ENCODE measurements around the gene IGF2. TPM values are rescaled to one million over a fixed set of nuclear protein-coding genes. Genes with fewer than 3 reads are reported as not detected.

Gene IGF2
- total and polyA plus RNA-seq, 2 of the 8 experiments (the other 6 are each of a cell fraction or from before 2014, with no cell fraction given) = 0.74 to 1.5 TPM

GRCh38 chr11:2132874-2133240 lies 6.3 kb downstream of the IGF2 start:
- ChIA-PET POLR2A (ENCODE audit: partially characterized antibody) (interaction anchor here (1.0 kb wide), 1 partner anchor 12 kb away, joined by 4 read pairs; no protein-coding TSS in a partner anchor), CTCF (ENCODE audit: partially characterized antibody) (interaction anchor here (0.9 to 12.3 kb wide), 6 partner anchors 13 to 457 kb away, joined by 3 to 170 read pairs (median 6); no protein-coding TSS in a partner anchor)
- no peak overlapping the region for H2BK12ac ChIP-seq (ENCODE audit: low read depth, low read length)
- H3K9me3 ChIP-seq (ENCODE audit: insufficient read depth in 2 of 2, low read depth in 1 of 2, low read length in 1 of 2) = no peaks in the 10 kb centered on the region; a peak in 1 of 4 replicates
- H2AFZ ChIP-seq (ENCODE audit: low read length) = no peak overlapping the region
- TF ChIP-seq TAF7 (optimal IDR thresholded peaks at IDR 0.05; ENCODE audit: borderline replicate concordance, low read depth, low read length) (no peak), EP300 (IDR thresholded peaks at IDR 0.05; ENCODE audit: borderline replicate concordance in 1 of 2, low read depth in 2 of 2, low read length in 2 of 2) (no peak), FOSL1 (IDR thresholded peaks at IDR 0.05; ENCODE audit: insufficient read depth, low read depth, low read length) (no peak), POLR2A (IDR thresholded peaks at IDR 0.05; ENCODE audit: control extremely low read depth in 1 of 2, low read depth in 2 of 2, low read length in 2 of 2) (no peak), NANOG (IDR thresholded peaks at IDR 0.05; ENCODE audit: insufficient read depth, low read depth, low read length, poor library complexity, severe bottlenecking) (no peak), USF2 (IDR thresholded peaks at IDR 0.05; ENCODE audit: low read length) (no peak), GTF2F1 (IDR thresholded peaks at IDR 0.05; ENCODE audit: borderline replicate concordance, low read depth, low read length) (no peak), TBP (IDR thresholded peaks at IDR 0.05; ENCODE audit: low read depth, low read length) (no peak), TEAD4 (IDR thresholded peaks at IDR 0.05; ENCODE audit: low read depth, low read length) (no peak), MAX (IDR thresholded peaks at IDR 0.05) (no peak), PHF8 (conservative IDR thresholded peaks at IDR 0.05; ENCODE audit: low read depth, low read length) (no peak)
- H2AK5ac ChIP-seq (ENCODE audit: low read depth, low read length) = no peak overlapping the region
- no peak overlapping the region for H3K14ac ChIP-seq (ENCODE audit: insufficient read length)
- no peak overlapping the region for H3K23ac ChIP-seq (ENCODE audit: insufficient read length)
- no peak overlapping the region for H3K4me3 ChIP-seq (ENCODE audit: extremely low read depth in 1 of 4, insufficient read depth in 2 of 4, low read depth in 3 of 4, low read length in 4 of 4)
- H2BK20ac ChIP-seq (ENCODE audit: low read length) = no peak overlapping the region
- FAIRE-seq = no peak
- H4K91ac ChIP-seq (replicated peaks; ENCODE audit: insufficient read length, low read length) = no peak overlapping the region
- 98% methylated on average over 8 of the region's 24 CpGs; no CpG with 5 or more reads in 1 of the 2 experiments for WGBS, 2 experiments (ENCODE audit: extremely low coverage in 1 of 2, insufficient coverage in 1 of 2, insufficient read length in 1 of 2, insufficient replicate concordance in 2 of 2, low coverage in 1 of 2, low lambda C conversion rate in 2 of 2, missing lambda C conversion rate in 1 of 2)
- H2BK15ac ChIP-seq (ENCODE audit: low read length) = no peak overlapping the region
- no peaks in the 10 kb centered on the region for H3K36me3 ChIP-seq (ENCODE audit: control insufficient read depth in 2 of 4, insufficient read depth in 4 of 4, low read length in 3 of 4)
- no peak for DNase-seq (ENCODE audit: low read depth in 1 of 2, low spot score in 2 of 2)
- peaks cover 0 to 9% (median 3%) of the 10 kb centered on the region in 4 experiments; a peak in 4 of 7 replicates for H3K4me1 ChIP-seq (replicated peaks in 1 of 4; ENCODE audit: control insufficient read depth in 3 of 4, insufficient read depth in 4 of 4, low read length in 3 of 4)
- H3K56ac ChIP-seq (replicated peaks; ENCODE audit: insufficient read length, low read depth, low read length) = no peak overlapping the region
- no peak overlapping the region for H3K18ac ChIP-seq (ENCODE audit: extremely low read depth, low read length)
- H3K27ac ChIP-seq (ENCODE audit: low read depth, low read length) = no peak overlapping the region
- H3K23me2 ChIP-seq (ENCODE audit: low read depth, low read length) = peaks cover 15% of the 10 kb centered on the region; the same call in 1 of the 2 replicates
- no peaks in the 10 kb centered on the region for H3K79me1 ChIP-seq (ENCODE audit: low read depth, low read length)
- H3K79me2 ChIP-seq (ENCODE audit: control insufficient read depth in 1 of 2, insufficient read depth in 2 of 2, low read length in 2 of 2) = no peaks in the 10 kb centered on the region
- H3K4ac ChIP-seq (replicated peaks; ENCODE audit: insufficient read length, low read depth, low read length) = no peak overlapping the region
- no peak overlapping the region for H3K4me2 ChIP-seq (ENCODE audit: insufficient read depth in 1 of 2, low read depth in 2 of 2, low read length in 2 of 2)
- H4K5ac ChIP-seq (ENCODE audit: insufficient read length, low read depth, low read length) = no peak overlapping the region
- H3K9ac ChIP-seq (replicated peaks in 1 of 4; ENCODE audit: extremely low read depth in 1 of 4, low read depth in 3 of 4, low read length in 3 of 4) = no peak overlapping the region
- H4K8ac ChIP-seq (ENCODE audit: extremely low read depth, insufficient read depth, low read length) = no peak overlapping the region
- H4K20me1 ChIP-seq (replicated peaks in 1 of 2; ENCODE audit: control insufficient read depth in 1 of 2, insufficient read depth in 2 of 2, low read length in 2 of 2) = peaks cover 0 to 9% of the 10 kb centered on the region in 2 experiments
- H2BK5ac ChIP-seq (ENCODE audit: low read depth, low read length) = no peak overlapping the region
- peaks cover 8 to 45% (median 32%) of the 10 kb centered on the region in 4 experiments for H3K27me3 ChIP-seq (replicated peaks in 1 of 4; ENCODE audit: control insufficient read depth in 3 of 4, extremely low read depth in 1 of 4, insufficient read depth in 3 of 4, low read length in 3 of 4)
- H2BK120ac ChIP-seq (replicated peaks; ENCODE audit: low read depth, low read length) = no peak overlapping the region

Measured in H1 (cell line).